Skeletal muscle satellite cell (primary cell): Measurements from ENCODE around the gene TAF1L. TPM values are rescaled to one million over a fixed set of nuclear protein-coding genes. Genes with fewer than 3 reads are reported as not detected.
"Not testable (repeated sequence)": the region's sequence is repeated elsewhere in the genome, so short reads cannot be mapped to it uniquely, and the experiment has no call there.

Source experiments
- H3K27me3 ChIP-seq: 2 replicates; pipeline ENCODE4 v1.7.0; 2013; ENCODE audit warnings: low read length; ENCODE audit not compliant: control insufficient read depth, insufficient read depth
- H3K36me3 ChIP-seq: 2 replicates; pipeline ENCODE4 v1.7.0; 2013; ENCODE audit warnings: mild to moderate bottlenecking, control low read depth, low read length; ENCODE audit not compliant: insufficient read depth
- H3K4me1 ChIP-seq: 2 replicates; pipeline ENCODE4 v1.7.0; 2013; ENCODE audit warnings: low read length; ENCODE audit not compliant: control insufficient read depth, insufficient read depth
- H3K4me2 ChIP-seq: 2 replicates; pipeline ENCODE4 v1.7.0; 2013; ENCODE audit warnings: mild to moderate bottlenecking, low read length
- H3K4me3 ChIP-seq: 2 replicates; pipeline ENCODE4 v1.7.0; 2013; ENCODE audit warnings: low read length
- H3K9ac ChIP-seq: 2 replicates; pipeline ENCODE4 v1.7.0; 2013; ENCODE audit warnings: mild to moderate bottlenecking, low read depth, low read length, moderate library complexity
- H3K9me3 ChIP-seq: replicated peaks from 2 replicates; pipeline ENCODE4 v1.7.0; 2013; ENCODE audit warnings: mild to moderate bottlenecking, control low read depth, low read length
- total RNA-seq: library from RNA; depleted of rRNA; stranded (reverse); fragments of >200 nt; gene quantifications from 2 replicates; pipeline ENCODE4 v1.2.3, GENCODE V29; 2012; rRNA removed

TAF1L gene
- under 0.01 TPM in 2 replicates for total RNA-seq

DNA sequence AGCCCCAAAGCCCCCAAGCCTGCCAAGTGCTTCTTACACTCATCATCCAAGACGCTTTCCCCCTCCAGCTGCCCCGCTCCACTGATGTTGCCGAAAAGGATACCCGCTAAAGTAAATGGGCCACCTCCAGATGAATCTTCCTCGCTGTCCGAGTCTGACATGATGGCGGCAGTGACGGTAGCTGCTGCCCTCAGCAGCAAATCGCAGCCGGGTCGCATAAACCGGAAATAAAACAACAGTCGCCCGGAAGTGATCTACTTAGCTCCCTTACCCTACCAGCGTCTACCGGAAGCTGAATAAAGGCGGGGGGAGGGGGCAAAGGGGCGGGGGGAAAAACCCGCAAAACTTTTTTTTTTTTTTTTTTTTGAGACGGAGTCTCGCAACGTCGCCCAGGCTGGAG is at the start of gene TAF1L:
TSS of gene TAF1L (minus strand) at position 308 of the 400 bp plus-strand sequence. CDS start at position 218, 90 bp downstream.
- Histone ChIP-seq H3K4me3 (no peak within 1 kb of the TSS), H3K27me3 (peaks cover 2% of the 10 kb centered on the region), H3K9ac (no peak within 1 kb of the TSS), H3K9me3 (no peaks in the 10 kb centered on the region), H3K36me3 (no peaks in the 10 kb centered on the region), H3K4me2 (no peak within 1 kb of the TSS), H3K4me1 (no peaks in the 10 kb centered on the region)

DNA sequence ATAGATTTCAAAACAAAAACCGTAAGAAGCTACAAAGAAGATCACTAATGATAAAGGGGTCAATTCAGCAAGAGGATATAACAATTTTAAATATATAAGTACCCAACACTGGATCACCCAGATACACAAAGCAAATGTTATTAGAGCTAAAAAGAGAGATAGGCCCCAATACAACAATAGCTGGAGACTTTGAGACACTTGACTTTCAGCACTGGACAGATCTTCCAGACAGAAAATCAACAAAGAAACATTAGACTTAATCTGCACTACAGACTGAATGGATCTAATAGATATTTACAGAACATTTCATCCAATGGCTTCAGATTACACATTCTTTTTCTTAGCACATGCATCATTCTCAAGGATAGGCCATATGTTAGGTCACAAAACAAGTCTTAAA is 46.3 kb upstream of the TAF1L start:
- no peaks in the 10 kb centered on the region for H3K4me1 ChIP-seq
- no peak overlapping the region for H3K4me3 ChIP-seq
- H3K9me3 ChIP-seq, result no peaks in the 10 kb centered on the region
- no peak overlapping the region for H3K4me2 ChIP-seq
- H3K36me3 ChIP-seq, result no peaks in the 10 kb centered on the region
- H3K9ac ChIP-seq, result no peak overlapping the region
- H3K27me3 ChIP-seq, result no peaks in the 10 kb centered on the region

DNA sequence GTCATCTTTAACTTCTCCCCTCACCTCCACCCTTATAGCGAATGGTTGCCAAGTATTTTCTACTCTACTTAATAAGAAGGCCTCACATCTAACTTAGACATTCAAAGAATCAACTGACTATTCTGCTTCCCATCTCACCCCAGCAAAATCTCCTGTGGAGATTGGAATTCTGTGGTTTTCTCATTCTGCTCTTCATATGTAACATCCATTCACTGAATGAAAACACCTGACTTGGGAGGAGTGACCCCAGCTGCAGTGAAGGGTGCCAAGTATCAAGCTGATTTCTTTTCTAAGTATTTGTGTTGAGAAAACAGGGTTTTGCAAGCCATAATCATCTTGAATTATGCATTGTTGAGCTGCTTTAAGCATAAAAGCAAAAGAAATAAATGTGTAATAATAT is 42.5 kb upstream of the TAF1L start:
- Histone ChIP-seq H3K4me3 (no peak overlapping the region), H3K9ac (no peak overlapping the region), H3K36me3 (no peaks in the 10 kb centered on the region), H3K27me3 (no peaks in the 10 kb centered on the region), H3K4me1 (no peaks in the 10 kb centered on the region), H3K4me2 (no peak overlapping the region), H3K9me3 (no peaks in the 10 kb centered on the region)

- Histone ChIP-seq H3K27me3 (no peaks in the 10 kb centered on the region), H3K4me1 (no peaks in the 10 kb centered on the region), H3K36me3 (no peaks in the 10 kb centered on the region), H3K9me3 (no peaks in the 10 kb centered on the region), H3K4me3 (no peak overlapping the region), H3K9ac (no peak overlapping the region), H3K4me2 (no peak overlapping the region)
Measured at GRCh38 chr9:32672469-32672868, 37.0 kb upstream of the TAF1L start.

DNA sequence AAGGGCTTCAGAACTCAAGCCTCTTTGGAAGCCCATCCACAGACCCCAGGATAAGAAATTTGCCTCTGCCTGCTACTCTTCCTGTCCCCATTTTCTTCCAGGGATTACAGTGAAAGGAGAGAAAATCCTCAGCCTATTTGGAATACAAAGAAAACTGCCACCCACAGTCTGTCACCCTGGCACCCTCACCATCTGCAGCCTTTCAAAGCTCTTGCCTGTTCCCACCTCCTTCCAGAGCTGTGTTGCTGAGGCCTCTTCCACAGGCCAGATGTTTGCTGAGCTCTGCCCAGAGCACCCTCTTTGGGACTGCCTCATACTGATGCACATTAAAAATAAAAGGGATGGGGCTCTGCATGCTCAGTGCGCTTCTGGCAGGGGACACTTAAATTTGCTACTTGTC is 35.9 kb upstream of the TAF1L start:
- Histone ChIP-seq H3K27me3 (no peaks in the 10 kb centered on the region), H3K4me2 (no peak overlapping the region), H3K4me1 (no peaks in the 10 kb centered on the region), H3K9me3 (no peaks in the 10 kb centered on the region), H3K36me3 (no peaks in the 10 kb centered on the region), H3K4me3 (no peak overlapping the region), H3K9ac (no peak overlapping the region)

DNA sequence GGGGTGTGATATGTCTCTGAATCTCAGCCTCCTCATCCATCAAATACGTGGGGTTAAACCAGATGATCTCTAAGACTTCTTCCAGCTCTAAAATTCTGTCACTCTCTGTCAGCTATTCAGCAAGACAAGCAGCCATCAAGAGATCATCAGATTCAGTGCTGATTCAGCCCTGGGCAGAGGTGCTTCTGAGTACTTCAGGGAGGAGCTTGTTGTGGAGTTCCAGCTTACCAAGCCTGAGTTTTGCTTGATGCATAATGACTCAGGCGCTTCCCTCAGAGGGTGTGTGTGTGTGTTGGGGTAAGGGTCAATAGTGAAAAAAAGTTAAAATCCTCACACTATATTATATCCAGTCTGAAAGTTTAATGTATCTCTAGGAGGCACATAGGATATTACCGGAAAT is 29.6 kb upstream of the TAF1L start:
- H3K9ac ChIP-seq, result no peak overlapping the region
- no peak overlapping the region for H3K4me2 ChIP-seq
- no peaks in the 10 kb centered on the region for H3K4me1 ChIP-seq
- H3K9me3 ChIP-seq, result no peaks in the 10 kb centered on the region
- no peak overlapping the region for H3K4me3 ChIP-seq
- H3K27me3 ChIP-seq, result no peaks in the 10 kb centered on the region
- no peaks in the 10 kb centered on the region for H3K36me3 ChIP-seq

DNA sequence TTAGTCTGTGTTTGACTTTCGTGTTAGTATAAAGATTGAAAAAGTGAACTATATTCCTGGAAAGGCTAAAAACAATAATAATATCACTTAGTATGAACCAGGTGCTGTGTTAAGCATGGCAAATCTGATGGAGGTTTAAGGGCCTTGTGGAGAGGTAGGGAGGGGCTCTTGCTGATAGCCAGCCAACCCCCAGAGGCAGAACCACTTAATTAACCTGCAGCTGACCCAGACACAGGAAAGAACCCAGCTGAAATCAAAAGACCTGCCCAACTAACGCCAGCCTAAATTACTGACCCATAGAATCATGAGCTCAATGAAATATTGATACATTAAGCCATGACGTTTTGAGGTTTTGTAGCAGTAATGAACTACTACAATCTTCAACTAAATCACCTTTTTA is 28.3 kb upstream of the TAF1L start:
- Histone ChIP-seq H3K27me3 (no peaks in the 10 kb centered on the region), H3K36me3 (no peaks in the 10 kb centered on the region), H3K4me1 (no peaks in the 10 kb centered on the region), H3K9ac (no peak overlapping the region), H3K4me3 (no peak overlapping the region), H3K4me2 (no peak overlapping the region), H3K9me3 (no peaks in the 10 kb centered on the region)

GRCh38 chr9:32647671-32648070 is 12.2 kb upstream of the TAF1L start:
- no peaks in the 10 kb centered on the region for H3K36me3 ChIP-seq
- peaks cover 3% of the 10 kb centered on the region for H3K4me1 ChIP-seq
- no peak overlapping the region for H3K9ac ChIP-seq
- no peak overlapping the region for H3K4me2 ChIP-seq
- no peaks in the 10 kb centered on the region for H3K9me3 ChIP-seq
- H3K4me3 ChIP-seq, result no peak overlapping the region
- no peaks in the 10 kb centered on the region for H3K27me3 ChIP-seq

- H3K9me3 ChIP-seq, result no peaks in the 10 kb centered on the region
- no peak overlapping the region for H3K9ac ChIP-seq
- H3K36me3 ChIP-seq, result no peaks in the 10 kb centered on the region
- peaks cover 3% of the 10 kb centered on the region for H3K4me1 ChIP-seq
- no peak overlapping the region for H3K4me2 ChIP-seq
- H3K27me3 ChIP-seq, result peaks cover 3% of the 10 kb centered on the region
- no peak overlapping the region for H3K4me3 ChIP-seq
Measured at GRCh38 chr9:32644698-32645097, 9.2 kb upstream of the TAF1L start.

DNA sequence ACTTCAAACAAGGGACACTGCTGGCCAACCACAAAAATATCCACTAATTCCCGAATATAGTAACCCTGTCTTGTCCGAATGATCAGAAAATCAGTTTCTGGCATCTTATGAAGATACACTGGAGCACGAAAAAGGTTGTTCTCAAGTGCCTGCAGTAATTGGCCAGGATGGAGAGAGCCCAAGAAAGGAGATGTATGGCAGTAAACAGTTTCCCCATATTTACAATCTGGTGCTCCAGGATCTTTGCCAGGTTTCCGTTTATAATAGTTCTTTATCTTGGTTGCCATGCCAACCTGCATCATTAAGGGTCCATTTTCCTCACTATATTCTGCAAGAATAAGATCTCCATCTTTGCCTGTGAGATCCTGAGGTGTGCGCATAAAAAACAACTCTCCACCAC is 2.3 kb downstream of the TAF1L start:
- not testable (repeated sequence) for H3K4me1 ChIP-seq, H3K9ac ChIP-seq, H3K4me2 ChIP-seq, H3K27me3 ChIP-seq, H3K4me3 ChIP-seq, H3K36me3 ChIP-seq, H3K9me3 ChIP-seq

- Histone ChIP-seq H3K9me3 (no peaks in the 10 kb centered on the region), H3K4me1 (no peaks in the 10 kb centered on the region), H3K9ac (no peak overlapping the region), H3K4me2 (no peak overlapping the region), H3K27me3 (no peaks in the 10 kb centered on the region), H3K4me3 (no peak overlapping the region), H3K36me3 (no peaks in the 10 kb centered on the region)
Measured at GRCh38 chr9:32631991-32632390, 3.5 kb downstream of the TAF1L start.

DNA sequence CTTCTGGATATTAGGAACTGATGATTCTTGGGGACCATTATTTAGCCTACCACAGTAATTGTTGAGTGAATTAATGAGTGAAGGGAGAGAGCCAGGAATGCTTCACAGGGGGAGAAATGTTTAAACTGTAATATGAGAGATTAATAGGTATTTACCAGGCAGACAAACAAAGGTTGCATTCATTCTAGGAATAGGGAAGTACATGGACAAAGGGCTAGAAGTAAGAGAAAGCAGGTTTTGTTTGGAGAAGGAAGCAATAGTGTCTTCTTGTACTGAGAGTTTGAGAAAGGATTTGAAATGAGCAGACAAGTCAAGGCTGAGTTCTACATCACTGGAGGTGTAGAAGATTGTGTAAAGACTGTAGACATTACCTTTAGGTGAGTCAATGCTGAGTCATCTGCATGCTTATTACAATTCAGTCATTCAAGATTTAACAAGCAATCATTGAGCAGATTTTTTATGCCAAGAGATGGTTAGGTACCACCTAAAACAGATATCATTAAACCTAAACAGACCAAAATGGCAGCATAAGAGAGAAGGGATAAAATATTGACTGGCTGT is 8.0 kb downstream of the TAF1L start:
- no peaks in the 10 kb centered on the region for H3K27me3 ChIP-seq
- H3K4me1 ChIP-seq, result no peaks in the 10 kb centered on the region
- H3K36me3 ChIP-seq, result no peaks in the 10 kb centered on the region
- no peak overlapping the region for H3K4me2 ChIP-seq
- no peak overlapping the region for H3K9ac ChIP-seq
- no peak overlapping the region for H3K4me3 ChIP-seq
- H3K9me3 ChIP-seq, result no peaks in the 10 kb centered on the region
